GM21447 (cell line): ENCODE results near the gene UBAC2.
"Not testable (repeated sequence)": the region's sequence is repeated elsewhere in the genome, so short reads cannot be mapped to it uniquely, and the experiment has no call there.

Experiments
- ATAC-seq: cut with Tn5 transposase; IDR thresholded peaks from one replicate; pipeline ENCODE4 v1.9.1; 2021; ENCODE audit not compliant: unreplicated experiment

Gene UBAC2

GRCh38 chr13:99406799-99407201 lies 206.1 kb downstream of the UBAC2 start:
- ATAC-seq = no peak

- ATAC-seq = no peak
These were observed 207.4 kb downstream of the UBAC2 start for GRCh38 chr13:99407906-99408702.

DNA sequence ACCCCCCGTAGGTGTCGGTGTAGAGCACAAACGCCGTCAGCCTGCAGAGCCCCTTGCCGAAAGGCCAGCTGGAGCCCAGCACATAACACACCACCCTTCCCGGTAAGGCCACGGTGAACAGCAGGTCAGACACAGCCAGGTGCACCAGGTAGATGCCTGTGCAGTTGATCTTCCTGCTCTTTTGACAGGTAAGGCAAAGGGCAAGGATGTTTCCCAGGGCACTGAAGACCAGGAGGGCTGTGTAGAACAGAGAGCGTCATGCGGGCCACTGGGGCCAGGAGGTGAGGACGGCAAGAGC lies 208.0 kb downstream of the UBAC2 start:
- no peak for ATAC-seq

DNA sequence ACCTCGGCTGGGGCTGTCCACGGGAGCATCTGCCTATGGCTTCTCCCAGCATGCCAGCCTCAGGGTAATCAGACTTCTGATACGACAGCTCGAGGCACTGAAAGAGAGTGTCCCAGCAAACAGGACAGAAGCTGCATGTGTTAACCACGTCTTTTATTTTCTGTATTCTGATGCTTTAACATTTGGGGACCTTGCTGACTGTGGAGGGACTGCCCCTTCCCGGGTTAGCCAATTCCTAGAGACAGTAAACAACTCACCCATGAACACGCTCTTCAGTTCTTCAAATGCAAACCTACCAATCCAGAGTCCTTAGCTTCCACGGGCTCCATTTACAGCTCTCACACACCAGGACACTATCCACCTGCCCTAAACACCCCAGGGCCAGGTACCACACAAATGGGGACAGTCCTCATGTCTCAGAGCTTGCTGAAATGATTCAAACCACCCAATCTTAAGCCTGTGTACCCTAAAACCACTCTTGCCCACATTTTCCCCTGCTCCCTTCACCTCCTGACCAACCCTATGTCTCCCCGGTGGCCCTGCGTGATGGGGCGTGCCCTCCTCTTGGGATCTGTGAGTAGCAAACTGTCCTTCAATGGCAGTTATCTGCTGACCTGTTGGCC lies 208.9 kb downstream of the UBAC2 start:
- ATAC-seq = not testable (repeated sequence)

GRCh38 chr13:99410646-99411475 lies 210.2 kb downstream of the UBAC2 start:
- ATAC-seq = peak; percentile 50

GRCh38 chr13:99412856-99413255 lies 212.2 kb downstream of the UBAC2 start:
- ATAC-seq = no peak

DNA sequence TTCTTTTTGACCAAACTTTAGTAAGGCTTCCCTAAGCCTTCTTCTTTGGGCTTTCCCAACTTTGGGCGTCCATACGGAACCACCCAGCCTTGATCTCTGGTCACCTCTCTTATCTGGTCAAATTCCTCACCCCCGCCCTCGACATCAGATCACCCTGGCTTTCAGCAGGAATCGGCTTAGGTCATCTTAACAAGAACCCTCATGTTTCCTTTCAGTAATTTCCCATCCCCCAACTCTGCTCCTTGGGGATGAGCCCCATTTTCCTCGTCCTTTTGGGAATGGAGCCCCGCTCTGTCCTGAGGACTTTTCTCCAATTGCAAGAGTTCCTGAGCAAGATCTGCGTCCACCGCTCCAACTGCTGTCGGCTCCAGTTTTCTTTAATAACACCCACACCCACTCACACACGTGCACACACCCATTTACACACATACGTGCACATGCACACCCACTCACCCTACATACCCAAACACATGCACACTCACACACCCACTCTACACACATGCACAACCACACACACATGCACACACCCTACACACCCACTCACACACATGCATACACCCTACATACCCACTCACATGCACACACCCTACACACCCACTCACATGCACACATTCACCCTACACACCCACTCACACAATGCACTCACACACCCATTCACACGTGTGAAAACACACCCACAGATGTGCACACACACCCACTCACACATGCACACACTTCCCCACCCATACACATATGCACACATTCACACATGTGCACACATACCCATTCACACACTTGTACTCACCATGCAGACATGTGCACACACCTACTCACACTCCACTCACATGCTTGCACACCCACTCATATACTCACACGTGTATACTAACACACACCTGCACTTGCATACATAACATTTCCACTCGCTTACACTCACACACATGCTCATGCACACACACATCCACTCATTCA lies 213.7 kb downstream of the UBAC2 start:
- no peak for ATAC-seq

- no peak for ATAC-seq
These were observed 214.5 kb downstream of the UBAC2 start for GRCh38 chr13:99415014-99415650.

- ATAC-seq = no peak
These were observed 215.2 kb downstream of the UBAC2 start for GRCh38 chr13:99415851-99416331.

- no peak for ATAC-seq
These were observed 215.9 kb downstream of the UBAC2 start for GRCh38 chr13:99416411-99417121.

DNA sequence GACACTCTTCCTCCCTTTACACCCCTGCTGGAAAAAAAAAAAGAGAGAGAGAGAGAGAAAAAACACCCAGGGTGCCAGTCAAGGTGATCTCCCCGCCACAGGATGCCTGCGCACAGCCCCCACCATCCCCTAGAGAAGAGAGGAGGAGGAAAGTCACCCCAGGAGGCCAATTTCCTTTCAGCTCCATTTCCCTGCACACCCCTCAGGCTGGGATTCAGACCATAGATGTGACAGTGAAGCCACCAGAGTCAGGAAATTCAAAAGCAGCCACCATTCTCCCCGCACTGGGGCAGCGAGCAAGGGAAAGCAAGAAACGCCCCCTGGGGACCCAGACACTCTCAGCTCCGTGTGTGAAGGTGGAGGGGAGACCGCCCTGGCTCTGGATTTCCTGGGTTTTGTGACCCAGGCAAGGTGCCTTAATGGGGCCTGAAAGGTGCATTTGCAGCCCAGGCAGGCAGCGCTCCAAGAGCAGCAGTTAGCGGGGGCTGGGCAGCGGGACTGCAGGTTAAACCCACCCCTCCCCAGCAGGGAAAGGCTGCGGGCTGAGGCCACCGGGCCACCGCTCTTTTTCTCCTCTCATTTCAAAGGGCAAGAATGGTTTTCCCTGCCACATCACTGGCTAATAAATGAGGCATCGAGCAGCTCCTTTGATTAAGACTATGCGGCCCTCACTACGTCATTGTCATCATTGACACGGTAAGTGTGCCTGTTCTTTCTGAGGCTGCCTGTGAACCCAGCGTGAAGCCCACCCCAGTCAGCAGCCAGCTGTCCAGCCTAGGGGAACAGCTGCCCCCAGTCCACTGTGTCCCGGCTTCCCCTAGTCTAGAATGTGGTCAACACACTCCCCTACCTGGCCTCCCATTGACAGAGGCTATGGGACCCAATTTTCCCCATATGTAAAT lies 216.8 kb downstream of the UBAC2 start:
- no peak for ATAC-seq

GRCh38 chr13:99418103-99418842 lies 217.6 kb downstream of the UBAC2 start:
- ATAC-seq = no peak

DNA sequence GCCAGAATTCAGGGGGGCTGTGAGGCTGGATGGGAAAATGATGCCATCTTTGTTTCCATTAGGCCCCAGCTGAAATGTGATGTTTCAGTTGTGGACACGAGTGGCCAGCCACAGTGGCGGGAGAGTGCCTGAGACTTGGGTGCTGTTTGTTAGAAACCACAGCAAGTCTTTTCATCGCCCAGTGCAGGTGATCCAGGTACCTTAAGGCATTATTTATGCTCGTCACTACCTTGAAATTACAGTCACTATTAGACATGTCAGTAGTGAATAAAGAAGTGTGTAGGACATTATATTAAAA lies 218.1 kb downstream of the UBAC2 start:
- no peak for ATAC-seq

- peak; percentile 5 for ATAC-seq
These were observed 219.1 kb downstream of the UBAC2 start for GRCh38 chr13:99419591-99420243.

DNA sequence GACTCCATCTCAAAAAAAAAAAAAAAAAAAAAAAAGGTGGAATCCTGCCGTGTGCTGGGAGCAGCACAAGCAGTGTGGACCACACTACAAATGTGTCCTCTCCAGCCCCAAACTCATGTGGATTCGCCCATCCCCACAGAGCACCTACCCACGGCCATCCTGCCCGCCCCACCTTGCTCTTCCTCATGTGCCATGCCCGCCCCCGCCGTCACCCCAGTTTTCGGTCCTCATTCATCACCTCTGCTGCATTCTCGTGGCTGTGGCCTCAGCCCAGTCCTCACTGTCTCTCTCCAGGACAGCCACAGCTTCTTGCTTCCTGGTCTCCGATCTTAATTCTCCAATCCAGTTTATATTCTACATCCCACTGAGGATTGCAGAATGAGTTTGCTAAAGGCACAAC lies 220.6 kb downstream of the UBAC2 start:
- ATAC-seq = no peak

GRCh38 chr13:99421758-99422585 lies 221.3 kb downstream of the UBAC2 start:
- no peak for ATAC-seq
